Psoas muscle (tissue), 8 donors: ENCODE data around the gene COG1. TPM values are rescaled to one million over a fixed set of nuclear protein-coding genes. Genes with fewer than 3 reads are reported as not detected.

Experiments used
- ATAC-seq, 4 donors: fragments of 200-7000 bp; cut with Tn5 transposase; one replicate each; pipeline ENCODE4 v1.9.1; 2020; ENCODE audit warnings: moderate library complexity in 3 of 4, mild to moderate bottlenecking in 2 of 4
- DNase-seq, 2 donors: peaks; one replicate each; pipeline ENCODE4 v3.0.0-alpha.2; 2020
- H3K27ac ChIP-seq: fragments of 200-600 bp; one replicate; pipeline ENCODE4 v1.8.0; 2022
- H3K27me3 ChIP-seq, 3 donors: fragments of 200-600 bp in 1 of 3; one replicate each; pipeline versions ENCODE4 v1.6.1 to v1.8.0; 2013 to 2022; ENCODE audit warnings: low read length in 2 of 3, mild to moderate bottlenecking in 2 of 3, moderate library complexity in 1 of 3; ENCODE audit not compliant: insufficient read depth in 3 of 3
- H3K36me3 ChIP-seq, 2 donors: fragments of 200-600 bp in 1 of 2; one replicate each; pipeline versions ENCODE4 v1.6.1 to v1.8.0; 2013 to 2022; ENCODE audit warnings: low read depth in 1 of 2, mild to moderate bottlenecking in 1 of 2, moderate library complexity in 1 of 2; ENCODE audit not compliant: insufficient read depth in 1 of 2
- H3K4me1 ChIP-seq: fragments of 200-600 bp; one replicate; pipeline ENCODE4 v1.8.0; 2022
- H3K4me3 ChIP-seq: fragments of 200-600 bp; one replicate; pipeline ENCODE4 v1.8.0; 2022; ENCODE audit warnings: mild to moderate bottlenecking
- H3K9me3 ChIP-seq: fragments of 200-600 bp; one replicate; pipeline ENCODE4 v1.8.0; 2022
- WGBS, 3 donors: extraction: QIAGEN DNeasy Blood & Tissue Kit; methylation state at CpG; one replicate each; pipeline versions ENCODE4 v1.1.6 to v1.1.7; 2013; 5-methylcytosine and 5-hydroxymethylcytosine counted together
- intact Hi-C, 2 donors: fragments of 100-400 bp; cut with DNase I; formaldehyde crosslinking; loops; one replicate each; pipeline versions ENCODE4 v1.11.0 to v1.14.2; 2022
- polyA plus RNA-seq, 3 donors: library from polyadenylated mRNA; stranded (reverse); fragments of 200-250 nt; gene quantifications; one replicate each; pipeline ENCODE4 v1.2.3, GENCODE V29; 2013
- total RNA-seq, 4 donors: library from RNA; stranded (reverse); fragmentation: NEBNext Ultra II Directional in 2 of 4; extraction: Animal tissue kit (Norgen Biotek cat#: 25700) in 2 of 4; gene quantifications; one replicate each; pipeline versions ENCODE4 v1.2.1 to v1.2.4, GENCODE V29; 2021 to 2023
- TF ChIP-seq, protein P1 (sequence below): fragments of 200-600 bp; IDR thresholded peaks from one replicate; pipeline ENCODE4 v1.8.0; 2022; ENCODE audit warnings: antibody characterized with exemption
- donor health status: healthy with polysubstance abuse.
- donor health status: DM: no; HTN: no; CAD: no; lungs with moderate emphysema.
- donor health status: Bipolar disorder and iron deficiency.
- donor health status: healthy.
- donor health status: DM: yes; HTN: yes; CAD: no.
- donor health status: DM: no; HTN: no; CAD: no.
- donor health status: DM: no; HTN: no; CAD: no.
- donor health status: DM: yes; HTN: yes; CAD: no.

COG1 gene
- total and polyA plus RNA-seq, 7 donors = 28.9 to 61.9 (median 48.4) TPM

DNA sequence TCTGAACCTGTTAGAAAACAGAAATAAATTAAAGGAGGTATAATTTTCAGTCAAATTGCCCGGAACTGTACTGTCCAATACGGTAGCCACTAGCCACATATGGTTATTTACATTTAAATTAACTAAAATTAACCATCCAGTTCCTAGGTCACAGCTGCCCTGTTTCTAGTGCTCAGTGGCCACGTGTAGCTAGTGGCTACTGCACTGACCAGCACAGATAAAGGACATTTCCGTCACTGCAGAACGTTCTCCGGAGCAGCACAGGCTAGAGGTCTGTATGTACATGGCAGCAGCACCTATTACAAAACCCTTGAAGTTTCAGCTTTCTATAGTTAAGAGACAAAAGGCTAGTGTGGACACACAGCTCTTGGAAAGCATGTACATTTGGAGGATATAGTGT lies 35.1 kb downstream of the COG1 start:
- DNase-seq (no peak), ATAC-seq (peak; percentile 25 to 47 (median 36))
- peaks cover 47% of the 10 kb centered on the region for H3K4me1 ChIP-seq
- H3K36me3 ChIP-seq = peaks cover 0 to 3% of the 10 kb centered on the region in 2 donors
- no peaks in the 10 kb centered on the region for H3K27me3 ChIP-seq
- TF ChIP-seq, protein P1, sequence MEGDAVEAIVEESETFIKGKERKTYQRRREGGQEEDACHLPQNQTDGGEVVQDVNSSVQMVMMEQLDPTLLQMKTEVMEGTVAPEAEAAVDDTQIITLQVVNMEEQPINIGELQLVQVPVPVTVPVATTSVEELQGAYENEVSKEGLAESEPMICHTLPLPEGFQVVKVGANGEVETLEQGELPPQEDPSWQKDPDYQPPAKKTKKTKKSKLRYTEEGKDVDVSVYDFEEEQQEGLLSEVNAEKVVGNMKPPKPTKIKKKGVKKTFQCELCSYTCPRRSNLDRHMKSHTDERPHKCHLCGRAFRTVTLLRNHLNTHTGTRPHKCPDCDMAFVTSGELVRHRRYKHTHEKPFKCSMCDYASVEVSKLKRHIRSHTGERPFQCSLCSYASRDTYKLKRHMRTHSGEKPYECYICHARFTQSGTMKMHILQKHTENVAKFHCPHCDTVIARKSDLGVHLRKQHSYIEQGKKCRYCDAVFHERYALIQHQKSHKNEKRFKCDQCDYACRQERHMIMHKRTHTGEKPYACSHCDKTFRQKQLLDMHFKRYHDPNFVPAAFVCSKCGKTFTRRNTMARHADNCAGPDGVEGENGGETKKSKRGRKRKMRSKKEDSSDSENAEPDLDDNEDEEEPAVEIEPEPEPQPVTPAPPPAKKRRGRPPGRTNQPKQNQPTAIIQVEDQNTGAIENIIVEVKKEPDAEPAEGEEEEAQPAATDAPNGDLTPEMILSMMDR = no peak
- WGBS, 3 donors = 38 to 53% (median 44%) methylated on average over 6 of the region's 6 CpGs
- no peaks in the 10 kb centered on the region for H3K9me3 ChIP-seq
- H3K4me3 ChIP-seq = peak overlapping the region; percentile 23
- intact Hi-C loops = no loop called here
- H3K27ac ChIP-seq = peak overlapping the region; percentile 82

DNA sequence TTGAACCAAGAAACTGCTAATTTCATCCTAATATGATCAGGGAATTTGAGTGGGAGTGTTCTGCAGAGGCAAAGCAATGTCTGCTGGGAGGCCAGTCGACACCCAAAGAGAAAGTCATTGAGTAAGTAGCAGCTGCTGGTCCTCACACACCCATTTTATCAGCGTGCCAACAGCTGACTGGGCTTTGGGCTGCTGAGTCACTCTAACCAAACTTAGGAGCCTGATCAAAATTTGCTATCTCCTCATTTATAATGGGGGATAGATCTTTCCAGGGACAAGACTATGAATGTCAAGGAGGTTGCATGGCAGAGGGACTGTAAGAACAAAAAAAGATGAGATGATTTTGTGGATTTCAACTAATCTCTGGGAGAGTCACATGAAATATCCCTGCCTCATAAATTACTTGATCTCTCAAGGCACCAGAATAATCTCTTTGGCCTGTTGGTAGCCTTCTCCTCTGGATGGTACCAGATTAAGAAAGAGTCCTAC lies 35.9 kb downstream of the COG1 start:
- peak overlapping the region; percentile 82 for H3K27ac ChIP-seq
- DNase-seq (peak; percentile 72 to 85), ATAC-seq (peak; percentile 69 to 79 (median 76))
- H3K27me3 ChIP-seq = no peaks in the 10 kb centered on the region
- intact Hi-C loops = no loop called here
- H3K9me3 ChIP-seq = no peaks in the 10 kb centered on the region
- H3K4me3 ChIP-seq = peak overlapping the region; percentile 20
- 0 to 12% (median 0%) methylated on average over 2 of the region's 2 CpGs for WGBS, 3 donors
- H3K4me1 ChIP-seq = peaks cover 53% of the 10 kb centered on the region
- TF ChIP-seq, protein P1 = no peak
- peaks cover 0 to 3% of the 10 kb centered on the region in 2 donors for H3K36me3 ChIP-seq

DNA sequence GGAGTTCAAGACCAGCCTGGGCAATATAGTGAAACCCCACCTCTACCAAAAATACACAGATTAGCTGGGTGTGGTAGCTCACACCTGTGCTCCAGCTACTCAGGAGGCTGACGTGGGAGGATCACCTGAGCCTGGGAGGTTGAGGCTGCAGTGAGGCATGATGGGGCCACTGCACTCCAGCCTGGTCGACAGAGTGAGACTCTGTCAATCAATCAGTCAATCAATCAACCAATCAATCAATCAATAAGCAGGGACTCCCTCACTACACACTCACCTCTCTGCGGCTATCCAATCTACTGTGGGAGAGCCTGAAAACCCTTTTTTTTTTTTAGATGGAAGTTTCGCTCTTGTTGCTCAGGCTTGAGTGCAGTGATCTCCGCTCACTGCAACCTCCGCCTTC lies 37.2 kb downstream of the COG1 start:
- no peaks in the 10 kb centered on the region for H3K9me3 ChIP-seq
- no peaks in the 10 kb centered on the region for H3K27me3 ChIP-seq
- WGBS, 3 donors = 92 to 96% (median 95%) methylated on average over 6 of the region's 6 CpGs
- DNase-seq (no peak), ATAC-seq (no peak)
- H3K36me3 ChIP-seq = peaks cover 0 to 16% of the 10 kb centered on the region in 2 donors
- TF ChIP-seq, protein P1 = no peak
- peak overlapping the region; percentile 99 for H3K4me3 ChIP-seq
- H3K4me1 ChIP-seq = peaks cover 56% of the 10 kb centered on the region
- intact Hi-C loops = loop anchor here in 1 of 2 donors (2.0 kb wide), 1 partner anchor 33 kb away; no protein-coding TSS in a partner anchor
- peak overlapping the region; percentile 46 for H3K27ac ChIP-seq

DNA sequence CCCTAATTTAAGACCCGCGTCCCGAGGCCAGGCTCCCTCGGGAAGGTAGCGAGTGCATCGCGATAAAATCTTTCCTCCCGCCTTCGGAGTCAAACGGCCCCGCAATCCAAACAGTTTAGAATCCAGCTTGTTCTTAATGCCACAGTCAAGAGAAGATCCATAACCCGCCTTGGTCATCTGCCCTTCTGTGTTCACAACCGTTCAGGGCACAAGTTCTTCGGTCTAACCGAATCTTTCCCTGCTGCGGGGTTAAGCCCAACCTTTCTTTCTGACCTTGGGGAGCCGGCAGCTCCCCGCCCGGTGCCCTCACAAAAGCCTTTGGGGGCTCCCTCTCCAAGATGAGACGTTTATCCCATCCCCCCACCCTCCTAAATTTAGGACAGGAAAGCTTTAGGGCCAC lies 38.5 kb downstream of the COG1 start:
- TF ChIP-seq, protein P1 = no peak
- DNase-seq (no peak), ATAC-seq (peak in 2 of 4 donors; percentile 0 to 4)
- H3K27me3 ChIP-seq = no peaks in the 10 kb centered on the region
- peak overlapping the region; percentile 94 for H3K27ac ChIP-seq
- peak overlapping the region; percentile 99 for H3K4me3 ChIP-seq
- peaks cover 52% of the 10 kb centered on the region for H3K4me1 ChIP-seq
- peaks cover 0 to 29% of the 10 kb centered on the region in 2 donors for H3K36me3 ChIP-seq
- 1% methylated on average over 20 of the region's 20 CpGs for WGBS, 3 donors
- intact Hi-C loops = loop anchor here in 1 of 2 donors (2.0 kb wide), 1 partner anchor 35 kb away; no protein-coding TSS in a partner anchor
- H3K9me3 ChIP-seq = no peaks in the 10 kb centered on the region
